Eye (tissue), 1 donor: ENCODE measurements around the gene NFYB.
"Not testable (repeated sequence)": the region's sequence is repeated elsewhere in the genome, so short reads cannot be mapped to it uniquely, and the experiment has no call there.

ENCODE experiments used
- DNase-seq: peaks from one replicate; pipeline ENCODE4 v3.0.0-alpha.2; 2015

The NFYB gene

GRCh38 chr12:104137902-104138796 lies at the start of gene NFYB:
TSS of gene NFYB (minus strand) at chr12:104138210. CDS start at chr12:104135453, 2,757 bp downstream.
- DNase-seq: peak; percentile 98

GRCh38 chr12:104187446-104188155 lies 49.6 kb upstream of the NFYB start:
- DNase-seq: no peak

- no peak for DNase-seq
Measured at GRCh38 chr12:104183443-104183842, 45.4 kb upstream of the NFYB start.

GRCh38 chr12:104182621-104183378 lies 44.8 kb upstream of the NFYB start:
- DNase-seq: no peak

- no peak for DNase-seq
Measured at GRCh38 chr12:104182144-104182543, 44.1 kb upstream of the NFYB start.

GRCh38 chr12:104181313-104181712 lies 43.3 kb upstream of the NFYB start:
- no peak for DNase-seq

GRCh38 chr12:104180374-104180773 lies 42.4 kb upstream of the NFYB start:
- no peak for DNase-seq

GRCh38 chr12:104177663-104178501 lies 39.9 kb upstream of the NFYB start:
- peak; percentile 3 for DNase-seq

- DNase-seq: no peak
Measured at GRCh38 chr12:104177336-104177662, 39.3 kb upstream of the NFYB start.

- DNase-seq: no peak
Measured at GRCh38 chr12:104175726-104176247, 37.8 kb upstream of the NFYB start.

- DNase-seq: not testable (repeated sequence)
Measured at GRCh38 chr12:104173804-104174203, 35.8 kb upstream of the NFYB start.

GRCh38 chr12:104172570-104172947 lies 34.5 kb upstream of the NFYB start:
- DNase-seq: no peak

- DNase-seq: no peak
Measured at GRCh38 chr12:104171785-104172569, 34.0 kb upstream of the NFYB start.

GRCh38 chr12:104168596-104168995 lies 30.6 kb upstream of the NFYB start:
- no peak for DNase-seq

GRCh38 chr12:104167519-104168458 lies 29.8 kb upstream of the NFYB start:
- no peak for DNase-seq

GRCh38 chr12:104166465-104166864 lies 28.5 kb upstream of the NFYB start:
- DNase-seq: no peak

GRCh38 chr12:104165801-104166200 lies 27.8 kb upstream of the NFYB start:
- no peak for DNase-seq

- no peak for DNase-seq
Measured at GRCh38 chr12:104164634-104165033, 26.6 kb upstream of the NFYB start.

- DNase-seq: no peak
Measured at GRCh38 chr12:104163631-104164030, 25.6 kb upstream of the NFYB start.

- DNase-seq: not testable (repeated sequence)
Measured at GRCh38 chr12:104163028-104163427, 25.0 kb upstream of the NFYB start.
